Vagina (tissue), 2 donors: ENCODE data around the gene ADAMTS13. TPM values are rescaled to one million over a fixed set of nuclear protein-coding genes. Genes with fewer than 3 reads are reported as not detected.
A peak's percentile ranks its signal among the peaks of the same experiment; 100 is the strongest.

ENCODE experiments used
- DNase-seq, 2 donors: peaks; one replicate each; pipeline ENCODE4 v3.0.0-alpha.2; 2017; ENCODE audit errors: extremely low spot score in 2 of 2
- H3K27ac ChIP-seq: fragments of 200-600 bp; sonication (generic); one replicate; pipeline ENCODE4 v1.5.1; 2019
- H3K27me3 ChIP-seq: fragments of 200-600 bp; sonication (generic); one replicate; pipeline ENCODE4 v1.5.1; 2019
- H3K36me3 ChIP-seq, 2 donors: fragments of 200-600 bp; sonication (generic); one replicate each; pipeline ENCODE4 v1.5.1; 2017 to 2019
- H3K4me1 ChIP-seq: fragments of 200-600 bp; sonication (generic); one replicate; pipeline ENCODE4 v1.5.1; 2019
- H3K4me3 ChIP-seq, 2 donors: fragments of 200-600 bp; sonication (generic); 1 replicate in 1 of 2; 2 replicates in 1 of 2; pipeline ENCODE4 v1.5.1; 2016 to 2019
- H3K9me3 ChIP-seq: fragments of 200-600 bp; sonication (generic); one replicate; pipeline ENCODE4 v1.5.1; 2019
- CTCF ChIP-seq, 3 experiments: fragments of 450-650 bp in 2 of 3; fragments of 200-600 bp in 1 of 3; sonication (generic) in 1 of 3; IDR thresholded peaks; one replicate each; pipeline ENCODE4 v1.5.1; 2017 to 2019; ENCODE audit warnings: antibody characterized with exemption in 3 of 3, mild to moderate bottlenecking in 2 of 3, moderate library complexity in 2 of 3
- POLR2A ChIP-seq, 2 donors: fragments of 450-650 bp; IDR thresholded peaks; one replicate each; pipeline ENCODE4 v1.6.1; 2017; ENCODE audit warnings: antibody characterized with exemption in 2 of 2, mild to moderate bottlenecking in 2 of 2, moderate library complexity in 2 of 2
- POLR2AphosphoS5 ChIP-seq, 2 donors: sonication (generic); formaldehyde crosslinking; IDR thresholded peaks; one replicate each; pipeline ENCODE4 v1.9.0; 2017; ENCODE audit warnings: antibody characterized with exemption in 2 of 2, mild to moderate bottlenecking in 2 of 2, low read depth in 1 of 2; ENCODE audit not compliant: insufficient read depth in 1 of 2
- intact Hi-C: fragments of 100-400 bp; cut with DNase I; formaldehyde crosslinking; loops from one replicate; pipeline ENCODE4 v1.15.1; 2023
- total RNA-seq: library from RNA; depleted of rRNA; stranded (reverse); fragments of >200 nt; gene quantifications from one replicate; pipeline ENCODE4 v1.2.3, GENCODE V29; 2016

Gene ADAMTS13
- total RNA-seq, 1 donor from 2014 or later: 2.0 TPM

DNA sequence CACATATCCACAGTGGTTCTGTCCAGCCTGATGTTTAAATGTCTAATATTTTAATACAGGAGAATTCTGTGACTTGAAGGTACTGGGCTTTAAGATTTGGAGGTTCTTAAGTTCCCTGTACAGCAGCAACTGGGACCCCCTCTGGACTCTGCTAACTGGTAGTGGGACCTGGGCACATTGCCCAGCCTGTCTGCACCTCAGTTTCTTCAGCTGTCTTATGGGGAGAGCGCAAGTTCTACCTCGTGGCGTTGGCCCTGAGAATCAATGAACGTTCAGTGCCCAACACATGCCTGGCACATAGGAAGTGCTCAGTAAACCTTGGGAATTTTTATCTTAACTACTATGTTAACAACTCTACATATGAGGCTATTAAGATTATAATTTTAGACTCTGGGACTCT is 55.3 kb downstream of the ADAMTS13 start:
- no peak for DNase-seq
- no peaks in the 10 kb centered on the region for H3K9me3 ChIP-seq
- H3K4me3 ChIP-seq: no peak overlapping the region
- intact Hi-C loops: no loop called here
- H3K4me1 ChIP-seq: peaks cover 16% of the 10 kb centered on the region
- H3K27me3 ChIP-seq: no peaks in the 10 kb centered on the region
- H3K27ac ChIP-seq: no peak overlapping the region
- no peaks in the 10 kb centered on the region for H3K36me3 ChIP-seq
- TF ChIP-seq POLR2A (IDR thresholded peaks at IDR 0.05) (no peak), POLR2AphosphoS5 (IDR thresholded peaks at IDR 0.05; ENCODE audit: insufficient read depth in 1 of 2, low read depth in 1 of 2) (no peak), CTCF (IDR thresholded peaks at IDR 0.05) (no peak)

GRCh38 chr9:133477992-133478850 is 56.1 kb downstream of the ADAMTS13 start:
- no peak for TF ChIP-seq POLR2AphosphoS5 (IDR thresholded peaks at IDR 0.05; ENCODE audit: insufficient read depth in 1 of 2, low read depth in 1 of 2)
- no peak for TF ChIP-seq CTCF (IDR thresholded peaks at IDR 0.05)
- no peak for TF ChIP-seq POLR2A (IDR thresholded peaks at IDR 0.05)
- H3K27me3 ChIP-seq: no peaks in the 10 kb centered on the region
- no peaks in the 10 kb centered on the region for H3K9me3 ChIP-seq
- no peaks in the 10 kb centered on the region for H3K36me3 ChIP-seq
- peak overlapping the region; percentile 54 to 85 for H3K4me3 ChIP-seq
- peaks cover 16% of the 10 kb centered on the region for H3K4me1 ChIP-seq
- intact Hi-C loops: no loop called here
- DNase-seq: no peak
- no peak overlapping the region for H3K27ac ChIP-seq

DNA sequence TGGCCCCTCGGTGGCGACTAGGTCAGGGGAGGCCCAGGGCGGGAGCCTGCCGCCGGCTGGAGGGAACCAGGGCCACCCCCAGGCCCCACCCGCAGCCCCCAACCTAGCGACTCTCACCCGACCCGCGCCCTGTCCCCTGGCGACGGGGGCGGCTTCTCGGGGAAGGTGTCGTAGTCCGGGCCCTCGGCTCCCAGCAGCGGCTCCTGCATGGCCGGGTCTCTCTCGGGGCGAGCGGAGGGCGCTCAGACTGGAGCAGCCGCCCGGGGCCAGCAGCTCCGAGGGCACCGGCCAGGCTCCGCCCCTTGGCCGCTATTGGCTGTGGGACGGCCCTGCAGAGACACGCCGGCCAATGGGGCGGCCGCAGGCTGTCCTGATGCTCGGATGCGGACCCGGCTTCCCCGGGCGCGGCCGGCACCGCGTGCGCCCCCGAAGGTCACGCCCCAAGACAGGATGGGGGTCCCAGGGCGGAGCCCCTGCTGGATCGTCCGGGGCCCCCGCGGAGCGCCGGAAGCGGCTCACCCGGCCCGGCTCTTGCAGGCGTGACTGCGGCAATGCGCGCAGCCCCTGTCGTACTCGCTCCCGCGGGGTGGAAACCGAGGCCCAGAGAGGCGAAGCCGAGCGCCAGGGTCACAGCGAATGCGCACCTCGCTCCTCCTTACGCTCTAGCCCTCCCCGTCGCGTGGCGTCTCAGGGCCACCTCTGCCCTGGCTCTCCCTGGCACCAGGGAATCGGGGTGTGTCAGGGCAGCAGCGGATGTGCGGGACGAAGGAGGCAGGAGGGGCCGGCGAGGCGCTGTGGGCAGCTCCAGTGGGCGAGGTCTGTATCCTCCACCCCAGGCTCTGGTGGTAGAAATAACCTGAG is 56.9 kb downstream of the ADAMTS13 start, which contains the start of gene SLC2A6:
SLC2A6 (minus strand) TSS at position 249 of the 861 bp plus-strand sequence; CDS start at position 209, 40 bp downstream.
- no peak within 1 kb of the TSS for H3K27ac ChIP-seq
- TF ChIP-seq POLR2AphosphoS5 (IDR thresholded peaks at IDR 0.05; ENCODE audit: insufficient read depth in 1 of 2, low read depth in 1 of 2) (peak in 1 of 2 donors; percentile 26), CTCF (IDR thresholded peaks at IDR 0.05) (no peak)
- H3K4me3 ChIP-seq: peak within 1 kb of the TSS; percentile 54 to 85
- no peaks in the 10 kb centered on the region for H3K27me3 ChIP-seq
- H3K9me3 ChIP-seq: no peaks in the 10 kb centered on the region
- no peak for DNase-seq
- intact Hi-C loops: no loop called here
- peaks cover 16% of the 10 kb centered on the region for H3K4me1 ChIP-seq
- H3K36me3 ChIP-seq: no peaks in the 10 kb centered on the region

DNA sequence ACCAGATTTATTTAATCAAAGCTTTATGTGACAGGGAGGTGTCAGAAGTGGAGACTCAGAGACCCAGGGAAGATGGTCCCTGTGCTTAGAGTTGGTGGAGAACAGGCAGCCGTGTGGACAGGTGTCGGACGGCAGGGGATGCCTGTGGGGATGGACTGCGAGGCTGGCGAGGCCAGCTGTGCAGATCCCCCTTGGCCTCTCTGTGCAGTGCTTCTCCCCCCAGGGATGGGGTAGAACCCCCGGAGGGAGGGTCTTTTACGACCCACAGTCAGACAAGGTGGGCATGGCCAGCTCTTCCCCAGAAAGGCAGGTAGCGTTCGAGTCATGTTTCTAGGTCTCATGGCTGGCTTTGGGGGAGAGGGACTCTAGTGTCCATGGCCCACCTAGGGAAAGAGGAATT is 61.4 kb downstream of the ADAMTS13 start:
- no peak for DNase-seq
- TF ChIP-seq POLR2AphosphoS5 (IDR thresholded peaks at IDR 0.05; ENCODE audit: insufficient read depth in 1 of 2, low read depth in 1 of 2) (no peak), CTCF (IDR thresholded peaks at IDR 0.05) (no peak), POLR2A (IDR thresholded peaks at IDR 0.05) (no peak)
- Histone ChIP-seq H3K27ac (no peak overlapping the region), H3K9me3 (no peaks in the 10 kb centered on the region), H3K27me3 (no peaks in the 10 kb centered on the region), H3K4me1 (peaks cover 10% of the 10 kb centered on the region), H3K36me3 (no peaks in the 10 kb centered on the region), H3K4me3 (no peak overlapping the region)
- intact Hi-C loops: no loop called here
